ENCODE results near the gene ABCB9.
A peak's percentile ranks its signal among the peaks of the same experiment; 100 is the strongest.

The ABCB9 gene

GRCh38 chr12:122981587-122982476, 15.6 kb upstream of the ABCB9 start:
- no peak for DNase-seq

- no peak for DNase-seq
Measured at GRCh38 chr12:122981036-122981471, 14.8 kb upstream of the ABCB9 start.

- DNase-seq, result peak; percentile 62
Measured at GRCh38 chr12:122980183-122981035, 14.1 kb upstream of the ABCB9 start, which contains the start of gene ARL6IP4. Gene ARL6IP4, plus strand, starts transcription at chr12:122980681. Its CDS starts 459 bp downstream, at chr12:122981140.

- no peak for DNase-seq
Measured at GRCh38 chr12:122979908-122980182, 13.6 kb upstream of the ABCB9 start.

DNA sequence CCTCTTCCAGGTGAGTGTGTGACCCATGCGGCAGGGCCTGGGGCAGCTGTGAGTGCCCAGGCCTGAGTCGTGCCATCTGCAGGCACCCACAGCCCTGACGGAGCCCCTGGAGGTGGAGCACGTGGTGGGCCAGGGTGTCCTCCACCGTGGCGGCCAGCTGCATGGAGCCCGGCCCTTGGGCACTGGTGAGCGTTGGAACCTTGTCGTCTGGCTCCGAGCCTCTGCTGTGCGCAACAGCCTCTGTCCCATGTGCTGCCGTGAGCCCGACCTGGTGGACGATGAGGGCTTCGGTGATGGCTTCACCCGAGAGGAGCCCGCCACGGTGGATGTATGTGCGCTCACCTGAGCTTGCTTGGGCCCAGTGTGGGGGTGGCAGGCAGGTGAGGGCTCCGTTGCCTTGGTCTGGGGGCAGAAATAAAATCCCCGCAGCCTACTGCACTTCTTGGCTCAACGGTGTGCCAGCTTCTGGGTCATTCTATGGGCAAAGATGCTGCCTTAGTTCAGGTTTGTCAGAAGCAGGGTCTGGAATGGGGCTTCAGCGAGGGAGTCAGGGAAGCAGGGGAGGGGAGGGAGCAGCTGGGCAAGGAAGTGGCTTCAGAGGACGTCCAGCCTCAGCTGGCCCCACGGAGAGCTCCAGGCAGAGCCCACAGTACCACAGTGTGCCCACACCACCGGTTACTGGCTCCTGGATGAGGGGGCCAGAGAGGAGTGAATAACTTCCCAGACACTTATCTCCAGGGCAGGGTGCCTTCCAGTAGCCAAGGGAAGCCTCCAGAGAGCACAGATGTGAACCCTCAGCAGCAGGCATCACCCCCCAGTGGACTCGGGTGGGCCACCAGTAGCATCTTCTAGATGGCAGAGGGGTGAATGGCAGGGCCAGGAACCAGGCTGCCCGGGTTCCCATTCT, 13.0 kb upstream of the ABCB9 start:
- DNase-seq, result no peak

DNA sequence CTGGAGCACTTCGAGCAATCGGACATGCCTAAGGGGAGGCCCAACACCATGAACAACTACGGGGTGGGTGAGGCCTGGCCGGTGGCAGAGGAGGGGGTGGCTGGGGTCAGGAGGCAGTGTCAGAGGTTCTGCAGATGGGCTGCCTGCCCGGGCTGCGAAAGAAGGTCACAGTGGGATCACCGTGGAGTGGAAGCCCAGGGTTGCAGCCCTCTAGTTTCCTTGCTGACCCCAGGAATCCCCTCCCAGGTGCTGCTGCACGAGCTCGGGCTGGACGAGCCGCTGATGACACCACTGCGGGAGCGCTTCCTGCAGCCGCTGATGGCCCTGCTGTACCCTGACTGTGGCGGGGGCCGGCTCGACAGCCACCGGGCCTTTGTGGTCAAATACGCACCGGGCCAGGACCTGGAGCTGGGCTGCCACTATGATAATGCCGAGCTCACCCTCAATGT, 12.3 kb upstream of the ABCB9 start:
- DNase-seq, result no peak

DNA sequence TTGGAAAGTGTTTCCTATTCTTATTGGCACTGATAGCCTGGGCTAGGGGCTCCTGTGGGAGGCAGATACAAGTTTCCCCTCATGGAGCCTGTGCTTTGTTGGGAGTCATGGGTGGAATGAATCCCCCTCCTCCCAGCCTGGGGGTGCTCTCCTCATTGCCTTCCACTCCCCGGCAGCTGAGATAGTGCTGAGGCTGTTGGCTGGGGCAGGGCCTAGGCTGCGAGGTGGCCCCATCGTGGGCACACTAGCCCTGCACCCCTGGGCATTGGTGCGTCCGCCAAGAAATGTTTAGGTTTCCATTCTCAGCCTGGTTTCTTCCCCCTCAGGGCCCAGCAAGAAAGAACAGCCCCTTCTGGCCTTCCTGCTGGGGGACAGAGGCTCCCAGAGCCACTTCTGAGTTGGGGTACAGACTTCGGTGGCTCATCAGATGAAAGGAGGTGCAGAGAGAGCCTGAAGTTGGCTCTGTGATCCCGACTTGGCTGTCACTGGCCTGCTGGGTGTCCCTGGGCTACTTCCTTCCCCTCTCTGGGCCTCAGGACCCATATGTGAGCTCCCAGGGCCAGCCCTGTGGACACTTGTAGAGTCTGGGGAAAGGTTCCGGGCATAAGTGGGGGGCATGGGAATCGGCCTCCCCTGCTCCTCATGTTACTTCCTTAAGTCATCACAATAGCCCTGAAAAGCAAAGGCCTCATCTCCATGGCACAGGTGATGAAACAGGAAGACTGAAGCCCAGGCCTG, 11.6 kb upstream of the ABCB9 start:
- DNase-seq, result no peak

- no peak for DNase-seq
Measured at GRCh38 chr12:122977153-122977552, 10.9 kb upstream of the ABCB9 start.

DNA sequence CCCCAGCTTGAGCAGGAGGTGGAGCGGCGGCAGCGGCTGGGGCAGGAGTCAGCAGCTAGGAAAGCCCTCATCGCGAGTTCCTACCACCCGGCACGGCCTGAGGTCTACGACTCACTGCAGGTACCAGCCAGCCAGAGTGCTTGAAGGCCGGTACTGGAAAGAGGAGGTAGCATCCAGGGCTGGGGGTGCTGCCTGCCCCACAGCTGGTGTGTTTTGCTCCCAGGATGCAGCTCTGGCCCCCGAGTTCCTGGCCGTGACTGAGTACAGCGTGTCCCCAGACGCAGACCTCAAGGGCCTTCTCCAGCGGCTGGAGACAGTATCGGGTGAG, 10.3 kb upstream of the ABCB9 start:
- no peak for DNase-seq

DNA sequence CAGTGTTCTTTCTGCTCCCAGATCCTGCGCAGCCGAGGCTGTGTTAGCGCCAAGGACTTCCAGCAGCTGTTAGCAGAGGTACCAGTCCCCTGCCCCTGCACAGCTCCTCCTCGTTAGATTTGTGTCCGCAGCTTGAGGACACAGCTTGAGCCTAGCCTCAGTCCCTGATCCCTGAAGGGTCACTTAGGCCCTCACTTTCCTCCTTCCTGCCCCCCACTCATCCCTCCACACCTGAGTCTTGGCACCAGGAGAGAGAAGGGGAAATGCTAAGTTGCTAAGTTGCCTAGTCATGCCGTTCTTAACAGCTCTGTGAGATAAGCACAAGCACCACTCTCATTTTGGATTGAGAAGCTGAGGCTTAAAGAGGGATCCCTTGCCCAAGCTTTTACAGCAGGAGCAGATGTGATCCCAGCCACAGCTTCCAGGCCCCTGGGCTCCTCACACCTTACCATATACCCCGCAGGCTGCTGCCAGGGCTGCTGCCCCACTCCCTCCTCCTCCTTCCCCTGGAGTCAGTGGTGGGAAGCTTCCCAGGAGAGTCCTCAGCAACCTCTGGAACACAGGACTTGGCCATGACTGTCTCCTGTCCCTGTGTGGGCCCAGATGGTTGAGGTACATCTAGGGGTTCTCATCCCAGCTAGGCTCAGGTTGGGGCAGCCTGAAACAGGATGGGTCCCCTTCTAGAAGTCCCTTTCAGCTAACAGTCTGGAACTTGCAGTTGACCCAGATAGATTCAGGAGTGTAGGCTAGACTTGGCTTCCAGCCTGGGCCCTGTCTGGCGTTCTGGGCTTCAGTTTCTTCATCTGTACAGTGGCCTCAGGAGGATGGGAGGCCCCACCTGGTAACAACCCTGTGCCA, 9.8 kb upstream of the ABCB9 start:
- DNase-seq, result no peak

DNA sequence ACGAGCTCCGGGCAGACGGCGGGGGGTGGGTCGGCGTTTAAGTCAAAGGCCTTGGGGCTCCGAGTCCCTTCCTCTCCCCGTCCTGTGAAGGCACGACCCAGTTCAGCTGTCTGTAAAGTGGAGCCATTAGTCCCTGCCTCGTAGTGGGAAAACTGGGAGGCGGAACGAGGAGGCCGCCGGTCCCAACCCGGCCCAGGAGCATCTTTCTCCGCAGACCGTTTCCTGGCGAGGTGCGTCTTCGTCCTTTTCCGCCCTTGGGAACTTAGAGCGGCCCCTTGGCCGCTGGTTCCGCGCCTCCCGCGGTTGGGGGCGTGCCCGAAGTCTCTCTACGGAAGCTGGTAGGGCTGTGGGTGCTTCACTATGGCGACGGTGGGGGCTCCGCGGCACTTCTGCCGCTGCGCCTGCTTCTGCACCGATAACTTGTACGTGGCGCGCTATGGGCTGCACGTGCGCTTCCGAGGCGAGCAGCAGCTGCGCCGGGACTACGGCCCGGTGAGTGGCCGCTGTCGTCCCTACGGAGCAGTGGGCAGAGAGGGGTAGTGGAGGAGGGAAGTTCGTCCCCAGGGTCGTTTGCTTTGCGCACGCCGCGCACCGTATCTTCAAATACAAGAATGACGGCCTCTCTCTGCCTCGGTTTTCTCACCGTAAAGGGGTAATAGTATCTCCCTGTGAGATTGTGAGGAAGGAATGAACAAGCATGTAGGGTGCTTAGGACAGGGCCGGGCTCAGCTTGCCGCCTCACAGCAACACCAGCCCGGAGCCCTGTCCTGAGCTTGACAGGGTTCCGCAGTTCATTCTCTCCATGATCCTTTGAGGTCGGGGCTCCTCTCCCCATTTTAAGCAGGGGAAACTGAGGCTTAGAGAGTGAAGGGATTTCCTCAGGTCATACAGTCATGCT, 8.9 kb upstream of the ABCB9 start, which contains the start of gene OGFOD2:
TSS of gene OGFOD2 (plus strand) at position 353 of the 898 bp plus-strand sequence. CDS start at position 361, 8 bp downstream.
- DNase-seq, result peak; percentile 91

DNA sequence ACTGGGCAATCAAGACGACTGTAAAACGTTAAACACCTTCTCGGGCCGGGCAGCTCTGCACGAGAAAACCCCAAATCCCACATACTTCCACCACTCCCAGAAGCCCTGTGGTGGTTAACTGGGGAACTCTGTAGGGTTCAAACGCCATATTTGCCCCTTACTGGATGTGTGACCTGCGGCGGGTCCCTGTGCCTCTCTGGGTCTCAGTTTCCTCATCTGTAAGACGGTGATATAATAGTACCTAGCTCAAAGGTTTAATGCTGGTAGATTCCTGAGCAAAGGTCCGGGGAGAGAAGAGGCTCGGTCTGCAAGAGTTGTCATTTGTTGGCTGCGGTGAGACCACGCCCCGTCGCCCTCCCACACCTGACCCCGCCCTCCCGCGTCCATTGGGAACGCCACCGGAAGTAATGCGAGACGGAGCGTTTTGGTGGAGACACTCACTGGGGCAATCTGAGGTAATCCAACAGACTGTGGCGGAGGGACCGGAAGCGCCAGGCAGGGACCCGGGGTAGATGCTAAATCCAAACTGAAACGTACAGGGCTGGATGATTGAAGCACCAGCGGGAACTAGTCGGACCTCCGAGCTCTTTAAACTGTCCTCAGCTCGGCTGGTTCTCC, 8.1 kb upstream of the ABCB9 start:
- peak; percentile 98 for DNase-seq

DNA sequence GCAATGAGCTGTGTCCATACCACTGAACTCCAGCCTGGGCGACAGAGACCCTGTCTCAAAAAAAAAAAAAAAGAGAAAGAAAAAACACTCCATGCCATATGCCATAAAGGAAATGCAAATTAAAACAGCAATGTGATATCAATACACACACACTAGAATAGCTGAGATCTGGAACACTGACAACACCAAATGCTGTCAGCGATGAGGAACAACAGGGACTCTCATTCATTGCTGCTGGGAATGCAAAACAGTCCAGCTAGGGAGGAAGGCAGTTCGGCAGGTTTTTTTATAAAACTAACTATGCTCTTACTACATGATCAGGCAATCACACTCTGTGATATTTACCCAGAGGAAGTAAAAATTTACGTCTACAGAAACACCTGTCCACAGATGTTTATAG, 3.4 kb upstream of the ABCB9 start:
- no peak for DNase-seq

- DNase-seq, result no peak
Measured at GRCh38 chr12:122968104-122968503, 1.8 kb upstream of the ABCB9 start.

DNA sequence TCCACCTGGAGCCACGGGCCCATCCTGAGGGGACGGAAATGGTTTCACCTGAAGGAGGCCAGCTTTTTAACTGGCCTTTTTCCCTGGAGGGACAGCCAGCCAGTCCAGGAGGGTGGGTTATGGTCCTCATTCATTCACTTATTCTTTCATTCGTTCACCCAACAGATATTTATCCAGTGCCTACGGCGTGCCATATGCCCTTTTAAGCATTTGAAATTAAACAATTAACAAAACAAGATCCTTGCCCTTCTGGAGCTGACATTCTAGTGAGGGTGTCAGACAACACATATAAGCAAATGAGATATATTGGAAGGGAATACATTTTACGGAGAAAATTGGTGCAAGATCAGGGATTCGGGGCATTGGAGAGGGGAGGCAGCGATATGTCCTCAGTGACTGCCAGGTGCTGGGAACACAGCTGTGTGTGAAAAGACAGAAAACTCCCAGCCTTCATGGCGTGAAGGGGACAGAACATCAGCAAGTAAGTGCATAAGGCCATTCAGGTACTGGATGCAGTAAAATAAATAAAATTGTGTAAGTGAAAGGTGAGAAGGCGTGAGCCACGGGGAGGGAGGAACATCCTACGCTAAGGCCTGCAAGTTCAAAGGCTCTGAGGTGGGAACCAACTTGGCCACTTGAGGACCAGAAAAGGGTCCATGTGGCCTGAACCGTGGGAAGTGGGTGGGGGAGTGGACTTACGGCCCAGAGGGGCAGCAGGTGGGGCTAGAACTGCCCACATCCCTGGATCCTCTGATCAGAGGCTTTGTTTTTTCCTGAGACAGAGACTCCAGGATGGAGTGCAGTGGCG, 684 bp upstream of the ABCB9 start:
- DNase-seq, result no peak

- DNase-seq, result no peak
Measured at GRCh38 chr12:122965321-122965751, 927 bp downstream of the ABCB9 start.

DNA sequence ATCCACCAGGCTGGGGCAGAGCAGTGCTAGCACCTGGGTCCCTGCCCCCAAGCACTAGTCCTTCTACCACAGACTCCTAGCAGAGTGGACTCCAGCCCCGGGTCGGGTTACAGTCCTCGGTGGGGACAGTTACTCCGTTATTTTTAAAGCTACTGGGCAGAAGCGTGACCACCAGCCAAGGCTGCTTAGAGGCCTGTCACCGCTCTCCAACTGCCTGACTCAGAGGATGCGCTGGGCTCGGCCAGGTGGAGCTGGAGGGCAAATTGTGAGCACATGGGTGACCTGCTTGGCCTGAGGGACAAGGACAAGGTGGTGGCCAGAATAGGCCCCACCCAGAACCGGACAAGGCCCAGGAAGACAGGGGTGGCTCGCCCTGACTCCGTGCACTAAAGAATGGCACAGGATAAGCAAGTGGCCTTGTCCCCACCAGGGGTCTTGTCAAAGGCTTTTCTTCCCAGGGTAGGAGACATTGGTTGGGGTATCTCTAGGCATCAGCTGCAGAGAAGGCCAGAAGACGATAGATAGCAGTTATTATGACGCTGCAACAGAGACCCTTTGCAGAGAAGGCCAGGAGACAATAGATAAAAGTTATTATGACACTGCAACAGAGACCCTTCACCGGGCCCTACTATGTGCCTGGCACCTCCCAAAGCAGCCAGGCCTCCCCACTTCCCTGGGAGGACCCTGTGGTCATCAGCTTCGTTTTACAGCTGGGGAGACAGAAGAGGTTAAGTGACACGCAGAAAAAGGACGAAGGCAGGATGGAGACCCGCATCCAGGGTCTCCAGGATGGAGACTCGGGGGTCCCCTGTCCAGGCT, 1.6 kb downstream of the ABCB9 start:
- DNase-seq, result no peak

- no peak for DNase-seq
Measured at GRCh38 chr12:122963941-122964265, 2.4 kb downstream of the ABCB9 start.
